Esophagus squamous epithelium (tissue), 4 donors: ENCODE data around the gene IDH1.

Experiments
- POLR2A ChIP-seq, 4 donors: fragments of 450-650 bp; IDR thresholded peaks; one replicate each; pipeline ENCODE4 v1.6.1; 2017; ENCODE audit warnings: antibody characterized with exemption in 4 of 4, mild to moderate bottlenecking in 4 of 4, moderate library complexity in 3 of 4
- TF ChIP-seq, protein P1 (sequence below), 6 experiments: fragments of 450-650 bp in 4 of 6; fragments of 200-600 bp in 2 of 6; sonication (generic) in 2 of 6; IDR thresholded peaks; one replicate each; pipeline ENCODE4 v1.5.1; 2016 to 2019; ENCODE audit warnings: antibody characterized with exemption in 6 of 6, mild to moderate bottlenecking in 4 of 6, moderate library complexity in 4 of 6

DNA sequence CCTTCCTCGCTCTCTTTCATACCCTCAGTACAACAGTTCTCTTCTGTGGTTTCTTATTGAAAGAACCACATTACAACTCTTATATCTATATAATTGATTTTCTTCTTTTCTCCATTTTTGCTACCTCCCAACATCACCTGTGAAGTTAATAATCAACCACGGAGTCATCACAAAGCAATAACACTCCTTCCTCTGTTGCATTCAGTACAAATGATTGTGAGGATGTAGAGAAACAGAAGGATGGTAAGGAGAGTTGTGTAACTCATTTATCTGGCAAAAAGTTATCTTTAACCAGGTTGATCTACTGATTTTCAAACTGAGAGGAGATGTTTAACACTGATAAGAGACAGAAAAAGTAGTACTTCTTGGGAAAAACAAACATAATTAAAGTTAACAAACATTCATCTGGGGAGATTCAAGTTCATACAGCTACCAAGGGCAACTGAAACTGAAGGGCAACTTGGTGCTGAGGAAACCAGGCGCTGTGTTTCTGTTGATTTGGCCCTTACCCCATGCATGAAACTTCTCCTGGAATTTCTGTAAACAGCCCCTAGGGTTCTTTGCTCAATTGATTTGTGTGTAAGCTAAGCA is 14.2 kb downstream of the IDH1 start:
- TF ChIP-seq, protein P1, sequence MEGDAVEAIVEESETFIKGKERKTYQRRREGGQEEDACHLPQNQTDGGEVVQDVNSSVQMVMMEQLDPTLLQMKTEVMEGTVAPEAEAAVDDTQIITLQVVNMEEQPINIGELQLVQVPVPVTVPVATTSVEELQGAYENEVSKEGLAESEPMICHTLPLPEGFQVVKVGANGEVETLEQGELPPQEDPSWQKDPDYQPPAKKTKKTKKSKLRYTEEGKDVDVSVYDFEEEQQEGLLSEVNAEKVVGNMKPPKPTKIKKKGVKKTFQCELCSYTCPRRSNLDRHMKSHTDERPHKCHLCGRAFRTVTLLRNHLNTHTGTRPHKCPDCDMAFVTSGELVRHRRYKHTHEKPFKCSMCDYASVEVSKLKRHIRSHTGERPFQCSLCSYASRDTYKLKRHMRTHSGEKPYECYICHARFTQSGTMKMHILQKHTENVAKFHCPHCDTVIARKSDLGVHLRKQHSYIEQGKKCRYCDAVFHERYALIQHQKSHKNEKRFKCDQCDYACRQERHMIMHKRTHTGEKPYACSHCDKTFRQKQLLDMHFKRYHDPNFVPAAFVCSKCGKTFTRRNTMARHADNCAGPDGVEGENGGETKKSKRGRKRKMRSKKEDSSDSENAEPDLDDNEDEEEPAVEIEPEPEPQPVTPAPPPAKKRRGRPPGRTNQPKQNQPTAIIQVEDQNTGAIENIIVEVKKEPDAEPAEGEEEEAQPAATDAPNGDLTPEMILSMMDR (IDR thresholded peaks at IDR 0.05) = no peak
- TF ChIP-seq POLR2A (IDR thresholded peaks at IDR 0.05) = no peak
